H9 (cell line): ENCODE results near the gene CD79A. TPM values are rescaled to one million over a fixed set of nuclear protein-coding genes. Genes with fewer than 3 reads are reported as not detected.

ENCODE experiments used
- DNase-seq: peaks from one replicate; pipeline ENCODE4 v3.0.0-alpha.2; 2017
- H2AFZ ChIP-seq: one replicate; pipeline ENCODE4 v1.6.1; 2013; ENCODE audit warnings: mild to moderate bottlenecking, low read length, control low read depth, moderate library complexity
- H2AK5ac ChIP-seq: 2 replicates; pipeline ENCODE4 v1.6.1; 2013; ENCODE audit warnings: low read length, control low read depth, mixed read lengths; ENCODE audit not compliant: insufficient read length
- H2BK120ac ChIP-seq: one replicate; pipeline ENCODE4 v1.6.1; 2013; ENCODE audit warnings: low read depth, mild to moderate bottlenecking, low read length, control low read depth, inconsistent platforms; ENCODE audit not compliant: poor library complexity, severe bottlenecking
- H2BK12ac ChIP-seq: 2 replicates; pipeline ENCODE4 v1.6.1; 2013; ENCODE audit warnings: low read length, control low read depth, mixed read lengths, low read depth; ENCODE audit not compliant: insufficient read length
- H2BK15ac ChIP-seq: 2 replicates; pipeline ENCODE4 v1.6.1; 2013; ENCODE audit warnings: low read depth, low read length, control low read depth
- H2BK20ac ChIP-seq: one replicate; pipeline ENCODE4 v1.6.1; 2013; ENCODE audit warnings: low read depth, mild to moderate bottlenecking, low read length, control low read depth, inconsistent platforms; ENCODE audit not compliant: poor library complexity, severe bottlenecking
- H2BK5ac ChIP-seq: 2 replicates; pipeline ENCODE4 v1.6.1; 2013; ENCODE audit warnings: low read length, control low read depth, mixed read lengths; ENCODE audit not compliant: insufficient read length
- H3K14ac ChIP-seq: 2 replicates; pipeline ENCODE4 v1.6.1; 2013; ENCODE audit warnings: low read length, control low read depth; ENCODE audit not compliant: insufficient read depth
- H3K18ac ChIP-seq: 2 replicates; pipeline ENCODE4 v1.6.1; 2013; ENCODE audit warnings: low read depth, mild to moderate bottlenecking, mixed read lengths, low read length, control low read depth; ENCODE audit not compliant: insufficient read length
- H3K23ac ChIP-seq: 2 replicates; pipeline ENCODE4 v1.6.1; 2013; ENCODE audit warnings: low read length, control low read depth, mixed read lengths, low read depth; ENCODE audit not compliant: insufficient read length
- H3K23me2 ChIP-seq: 2 replicates; pipeline ENCODE4 v1.6.1; 2013; ENCODE audit warnings: low read depth, mild to moderate bottlenecking, mixed read lengths, low read length, control low read depth; ENCODE audit not compliant: insufficient read length, poor library complexity, severe bottlenecking
- H3K27ac ChIP-seq: 2 replicates; pipeline ENCODE4 v1.5.1; 2013; ENCODE audit warnings: low read length, control low read depth, mixed read lengths, low read depth; ENCODE audit not compliant: insufficient read length
- H3K27me3 ChIP-seq: 2 replicates; pipeline ENCODE4 v1.6.1; 2013; ENCODE audit warnings: low read length, control low read depth, inconsistent platforms; ENCODE audit not compliant: insufficient read depth
- H3K4ac ChIP-seq: 2 replicates; pipeline ENCODE4 v1.6.1; 2013; ENCODE audit warnings: low read depth, mild to moderate bottlenecking, control low read depth, inconsistent platforms, low read length, moderate library complexity
- H3K4me1 ChIP-seq: 2 replicates; pipeline ENCODE4 v1.6.1; 2013; ENCODE audit warnings: low read length, control low read depth, inconsistent platforms; ENCODE audit not compliant: insufficient read depth
- H3K4me2 ChIP-seq: 2 replicates; pipeline ENCODE4 v1.6.1; 2013; ENCODE audit warnings: low read length, control low read depth, mixed read lengths; ENCODE audit not compliant: insufficient read length, insufficient read depth
- H3K56ac ChIP-seq: 2 replicates; pipeline ENCODE4 v1.6.1; 2013; ENCODE audit warnings: low read depth, mild to moderate bottlenecking, mixed read lengths, low read length, control low read depth; ENCODE audit not compliant: insufficient read length
- H3K79me1 ChIP-seq: 2 replicates; pipeline ENCODE4 v1.6.1; 2013; ENCODE audit warnings: low read depth, mild to moderate bottlenecking, moderate library complexity, low read length, control low read depth, inconsistent platforms; ENCODE audit not compliant: insufficient read depth, poor library complexity, severe bottlenecking
- H3K79me2 ChIP-seq: 2 replicates; pipeline ENCODE4 v1.6.1; 2013; ENCODE audit warnings: low read length, control low read depth, inconsistent platforms; ENCODE audit not compliant: insufficient read depth
- H3K9ac ChIP-seq: 2 replicates; pipeline ENCODE4 v1.6.1; 2013; ENCODE audit warnings: low read length, control low read depth, mixed read lengths; ENCODE audit not compliant: insufficient read length; ENCODE audit errors: extremely low read depth
- H3K9me3 ChIP-seq: one replicate; pipeline ENCODE4 v1.6.1; 2013; ENCODE audit warnings: low read depth, low read length, inconsistent platforms; ENCODE audit not compliant: control insufficient read depth
- H3T11ph ChIP-seq: one replicate; pipeline ENCODE4 v1.6.1; 2013; ENCODE audit warnings: mild to moderate bottlenecking, low read length, control low read depth, inconsistent platforms
- H4K20me1 ChIP-seq: one replicate; pipeline ENCODE4 v1.6.1; 2013; ENCODE audit not compliant: control insufficient read depth, insufficient read length, insufficient read depth
- H4K5ac ChIP-seq: 2 replicates; pipeline ENCODE4 v1.6.1; 2013; ENCODE audit warnings: low read depth, mild to moderate bottlenecking, mixed read lengths, low read length, control low read depth; ENCODE audit not compliant: insufficient read length
- H4K8ac ChIP-seq: replicated peaks from 2 replicates; pipeline ENCODE4 v1.6.1; 2013; ENCODE audit warnings: low read length, control low read depth, mixed read lengths, low read depth; ENCODE audit not compliant: insufficient read length
- H4K91ac ChIP-seq: 2 replicates; pipeline ENCODE4 v1.6.1; 2013; ENCODE audit warnings: low read depth, mild to moderate bottlenecking, moderate library complexity, mixed read lengths, low read length, control low read depth; ENCODE audit not compliant: insufficient read length
- H3K27ac Mint-ChIP-seq, 3 experiments: 2 replicates in 2 of 3; 3 replicates in 1 of 3; pipeline ENCODE4 v1.8.0; 2020 to 2021; ENCODE audit warnings: mixed read lengths in 3 of 3, mild to moderate bottlenecking in 1 of 3, moderate library complexity in 1 of 3
- H3K27me3 Mint-ChIP-seq: 2 replicates; pipeline ENCODE4 v1.8.0; 2021; ENCODE audit warnings: low read depth, mild to moderate bottlenecking, moderate library complexity, mixed read lengths
- H3K36me3 Mint-ChIP-seq, 3 experiments: 2 replicates in 2 of 3; 3 replicates in 1 of 3; pipeline ENCODE4 v1.8.0; 2020 to 2021; ENCODE audit warnings: low read depth in 3 of 3, mixed read lengths in 3 of 3; ENCODE audit not compliant: insufficient read depth in 1 of 3
- H3K4me1 Mint-ChIP-seq, 2 experiments: 2 replicates each; pipeline ENCODE4 v1.8.0; 2020; ENCODE audit warnings: mixed read lengths in 2 of 2
- H3K4me3 Mint-ChIP-seq, 2 experiments: 2 replicates in 1 of 2; 3 replicates in 1 of 2; pipeline ENCODE4 v1.8.0; 2020 to 2021; ENCODE audit warnings: mild to moderate bottlenecking in 2 of 2, mixed read lengths in 2 of 2, moderate library complexity in 1 of 2
- H3K9me3 Mint-ChIP-seq, 2 experiments: 2 replicates in 1 of 2; 3 replicates in 1 of 2; pipeline ENCODE4 v1.8.0; 2020; ENCODE audit warnings: mild to moderate bottlenecking in 2 of 2, mixed read lengths in 2 of 2, moderate library complexity in 1 of 2
- CTCF ChIP-seq: fragments of 200-600 bp; sonication (generic); conservative IDR thresholded peaks from 3 replicates; pipeline ENCODE4 v1.8.0; 2021; ENCODE audit warnings: antibody characterized with exemption, mild to moderate bottlenecking
- WGBS: extraction: QIAGEN DNeasy Blood & Tissue Kit; methylation state at CpG from one replicate; pipeline ENCODE4 v1.1.7; 2013; ENCODE audit warnings: missing lambda C conversion rate, low lambda C conversion rate, mixed read lengths; ENCODE audit not compliant: insufficient read length; ENCODE audit errors: extremely low coverage; 5-methylcytosine and 5-hydroxymethylcytosine counted together
- total RNA-seq: library from RNA; stranded (reverse); gene quantifications from 2 replicates; pipeline ENCODE4 v1.2.1, GENCODE V29; 2021

CD79A gene
- total RNA-seq, 1 experiment from 2014 or later = 0.22 TPM

- Histone ChIP-seq H3K23me2 (no peaks in the 10 kb centered on the region), H3K14ac (no peak overlapping the region), H3K27me3 (peaks cover 4% of the 10 kb centered on the region), H2BK5ac (no peak overlapping the region), H4K8ac (no peak overlapping the region), H3K79me2 (no peaks in the 10 kb centered on the region), H3K9ac (no peak overlapping the region), H2BK15ac (no peak overlapping the region), H4K91ac (no peak overlapping the region), H2BK120ac (no peak overlapping the region), H2BK12ac (no peak overlapping the region), H2BK20ac (no peak overlapping the region), H3K4me1 (no peaks in the 10 kb centered on the region), H3K79me1 (no peaks in the 10 kb centered on the region), H3K56ac (no peak overlapping the region), H3K4me2 (no peak overlapping the region), H4K5ac (no peak overlapping the region), H3K18ac (no peak overlapping the region), H3K4ac (no peak overlapping the region), H3K27ac (no peak overlapping the region), H3K9me3 (no peaks in the 10 kb centered on the region), H4K20me1 (no peaks in the 10 kb centered on the region), H2AK5ac (no peak overlapping the region), H3T11ph (no peak overlapping the region), H2AFZ (no peak overlapping the region), H3K23ac (no peak overlapping the region)
- no peak overlapping the region for H3K4me3 Mint-ChIP-seq
- H3K36me3 Mint-ChIP-seq = peaks cover 15 to 52% (median 43%) of the 10 kb centered on the region in 3 experiments; a peak in 6 of 7 replicates
- H3K4me1 Mint-ChIP-seq = peaks cover 0 to 14% of the 10 kb centered on the region in 2 experiments; a peak in 2 of 4 replicates
- H3K27ac Mint-ChIP-seq = no peak overlapping the region
- no peak for TF ChIP-seq CTCF
- no peak for DNase-seq
- no peaks in the 10 kb centered on the region for H3K9me3 Mint-ChIP-seq
- WGBS = no CpG with 5 or more reads among the region's 24 CpGs
- H3K27me3 Mint-ChIP-seq = peaks cover 3% of the 10 kb centered on the region
Measured at GRCh38 chr19:41905273-41906002, 28.4 kb downstream of the CD79A start.
